GM12878 (cell line): Measurements from ENCODE around the gene MRTFA. TPM values are rescaled to one million over a fixed set of nuclear protein-coding genes. Genes with fewer than 3 reads are reported as not detected.

Experiments
- BCL3 ChIP-seq: IDR thresholded peaks from 2 replicates; pipeline ENCODE4 v1.6.1; 2011; ENCODE audit warnings: borderline replicate concordance, low read depth, mild to moderate bottlenecking, moderate library complexity, low read length; ENCODE audit not compliant: insufficient read depth, poor library complexity, severe bottlenecking
- CEBPB ChIP-seq, 2 experiments: fragments of 150-350 bp in 1 of 2; IDR thresholded peaks; 2 replicates each; pipeline ENCODE4 v1.6.1; 2012 to 2014; ENCODE audit warnings: low read depth in 2 of 2, low read length in 2 of 2, borderline replicate concordance in 1 of 2, inconsistent platforms in 1 of 2
- CREM ChIP-seq: IDR thresholded peaks from 2 replicates; pipeline ENCODE4 v1.6.1; 2014; ENCODE audit warnings: antibody characterized with exemption, low read depth
- EED ChIP-seq: sonication (generic); IDR thresholded peaks from 2 replicates; pipeline ENCODE4 v1.6.1; 2016; ENCODE audit warnings: antibody characterized with exemption, low read depth
- IKZF2 ChIP-seq, 2 experiments: fragments of 450-650 bp; IDR thresholded peaks; 2 replicates each; pipeline ENCODE4 v1.6.1; 2017; ENCODE audit warnings: mild to moderate bottlenecking in 2 of 2, moderate library complexity in 2 of 2
- IRF4 ChIP-seq: IDR thresholded peaks from 2 replicates; pipeline ENCODE4 v1.6.1; 2011; ENCODE audit warnings: low read depth, low read length
- POLR2A ChIP-seq: IDR thresholded peaks from 2 replicates; pipeline ENCODE4 v1.6.1; 2011; ENCODE audit warnings: low read depth, mild to moderate bottlenecking, low read length
- POLR2AphosphoS2 ChIP-seq: IDR thresholded peaks from 2 replicates; pipeline ENCODE4 v1.6.1; 2011; ENCODE audit warnings: low read depth, mild to moderate bottlenecking, low read length, improper control_type of control experiment, moderate library complexity
- RUNX3 ChIP-seq: IDR thresholded peaks from 2 replicates; pipeline ENCODE4 v1.6.1; 2012; ENCODE audit warnings: low read length, inconsistent platforms
- ZBED1 ChIP-seq: IDR thresholded peaks from 2 replicates; pipeline ENCODE4 v1.6.1; 2016; ENCODE audit warnings: borderline replicate concordance
- ZNF592 ChIP-seq: fragments of 450-650 bp; IDR thresholded peaks from 2 replicates; pipeline ENCODE4 v1.6.1; 2017; ENCODE audit warnings: mild to moderate bottlenecking, moderate library complexity
- polyA plus RNA-seq, 11 experiments: library from polyadenylated mRNA; depleted of rRNA in 4 of 11; unstranded in 6 of 11; stranded (reverse) in 5 of 11; fragments of >200 nt; fragmentation: Nextera tagmentation in 4 of 11; fragmentation: Illumina TruSeq in 1 of 11; extraction: Ambion mirVana in 4 of 11; extraction: Trizol in 1 of 11; gene quantifications; 1 replicate in 1 of 11; 2 replicates in 10 of 11; pipeline versions ENCODE4 v1.2.1 to v1.2.3, GENCODE V29; 2011 to 2016; ENCODE audit warnings: inconsistent platforms in 2 of 11, missing spikeins in 2 of 11, low read depth in 1 of 11
- total RNA-seq, 4 experiments: library from RNA; depleted of rRNA in 3 of 4; stranded (reverse); fragments of >200 nt in 3 of 4; fragmentation: Illumina TruSeq in 1 of 4; extraction: Trizol in 1 of 4; gene quantifications; 2 replicates each; pipeline versions ENCODE4 v1.2.1 to v1.2.3, GENCODE V29; 2013 to 2021

Gene MRTFA
- total and polyA plus RNA-seq, 10 of the 15 experiments (the other 5 are each of a cell fraction or from before 2014, with no cell fraction given) = 2.0 to 63.9 (median 17.9) TPM

GRCh38 chr22:40593460-40594273 lies 42.9 kb downstream of the MRTFA start (continued):
- TF ChIP-seq ZNF592 (0 out of 2 replicates have a peak, but pooled peaks have one; percentile 28), ZBED1 (0 out of 2 replicates have a peak, but pooled peaks have one; percentile 32), POLR2A (no peak), POLR2AphosphoS2 (no peak), EED (peak; percentile 81), RUNX3 (peak; percentile 39; the same call in 1 of the 2 replicates), CEBPB (IDR thresholded peaks at IDR 0.05; ENCODE audit: borderline replicate concordance in 1 of 2, low read depth in 2 of 2, low read length in 2 of 2) (0 out of 4 replicates have a peak, but pooled peaks of 1 of the 2 experiments have one; percentile 3), IRF4 (peak; percentile 52; the same call in 1 of the 2 replicates), BCL3 (no peak), IKZF2 (IDR thresholded peaks at IDR 0.05) (peak; percentile 43 to 45; a peak in 2 of 4 replicates), CREM (0 out of 2 replicates have a peak, but pooled peaks have one; percentile 7)
- TF ChIP-seq, all 136 proteins: peak for 17
